T-helper 1 cell treated with Interleukin-12 subunit alpha and Interleukin-12 subunit beta and Interleukin-4 antibody, amounts not matched to agents 30 ng/mL and 1 ng/mL, for 36 hours (primary cell): ENCODE data around the gene DMAC2. TPM values are rescaled to one million over a fixed set of nuclear protein-coding genes. Genes with fewer than 3 reads are reported as not detected.
"Not testable (repeated sequence)": the region's sequence is repeated elsewhere in the genome, so short reads cannot be mapped to it uniquely, and the experiment has no call there.

Source experiments
- intact Hi-C: fragments of 100-400 bp; cut with micrococcal nuclease; formaldehyde crosslinking; loops from one replicate; pipeline ENCODE4 v1.15.1; 2024
- total RNA-seq: library from RNA; stranded (reverse); gene quantifications from 2 replicates; pipeline ENCODE4 v1.2.3, GENCODE V29; 2022

DMAC2 gene
- total RNA-seq, 1 donor from 2014 or later: 42.0 TPM

DNA sequence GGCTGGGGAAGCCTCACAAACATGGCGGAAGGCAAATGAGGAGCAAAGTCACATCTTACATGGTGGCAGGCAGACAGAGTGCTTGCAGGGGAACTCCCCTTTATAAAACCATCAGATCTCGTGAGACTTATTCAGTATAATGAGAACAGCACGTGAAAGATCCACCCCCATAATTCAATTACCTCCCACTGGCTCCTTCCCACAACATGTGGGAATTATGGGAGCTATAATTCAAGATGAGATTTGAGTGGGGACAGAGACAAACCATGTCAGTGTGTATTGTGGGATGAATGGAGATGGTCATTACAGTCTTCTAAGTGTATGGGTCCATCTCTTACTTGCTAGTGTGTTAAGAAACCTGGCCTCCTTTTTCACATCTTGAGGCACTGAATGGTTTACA, 37.7 kb downstream of the DMAC2 start:
- intact Hi-C loops: no loop called here

DNA sequence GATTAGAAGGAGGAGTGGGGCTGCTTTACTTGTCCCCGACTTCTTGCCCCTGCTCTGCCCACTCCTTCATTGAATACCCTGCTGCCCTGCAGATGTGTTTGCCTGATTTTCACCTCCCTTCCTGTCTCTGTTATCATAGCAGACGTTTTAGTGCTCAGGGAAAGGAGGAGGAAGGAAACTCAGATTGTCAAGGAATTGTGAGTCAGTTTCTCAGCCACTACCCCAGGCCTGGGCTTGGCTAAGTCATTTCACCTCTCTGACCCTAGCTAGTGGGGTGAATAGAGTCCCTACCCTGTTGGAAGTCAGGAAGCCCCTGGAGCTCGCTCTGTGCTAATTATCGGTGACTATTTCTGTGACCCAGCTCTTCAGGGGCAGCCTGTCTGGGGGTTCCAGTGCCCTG, 38.2 kb downstream of the DMAC2 start:
- intact Hi-C loops: no loop called here

DNA sequence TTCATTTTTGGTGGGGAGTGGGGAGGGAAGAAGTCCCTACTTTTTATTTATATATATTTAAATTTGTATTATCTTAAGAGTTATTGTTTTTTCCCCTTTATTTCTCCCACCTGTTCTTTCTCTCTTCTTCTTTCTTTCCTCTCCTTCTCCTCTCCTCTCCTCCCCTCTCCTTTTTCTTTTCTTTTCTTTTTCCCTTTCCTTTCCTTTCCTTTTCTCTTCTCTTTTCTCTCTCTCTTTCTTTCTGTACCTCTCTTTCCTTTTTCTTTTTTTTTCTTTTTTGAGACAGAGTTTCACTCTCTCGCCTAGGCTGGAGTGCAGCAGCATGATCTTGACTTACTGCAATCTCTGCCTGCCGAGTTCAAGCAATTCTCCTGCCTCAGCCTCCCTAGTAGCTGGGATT, 40.2 kb downstream of the DMAC2 start:
- intact Hi-C loops: loop anchor here (5.0 kb wide), 2 partner anchors 647 to 827 kb away; partner anchors contain the start of genes ACTMAP and SNRPA

DNA sequence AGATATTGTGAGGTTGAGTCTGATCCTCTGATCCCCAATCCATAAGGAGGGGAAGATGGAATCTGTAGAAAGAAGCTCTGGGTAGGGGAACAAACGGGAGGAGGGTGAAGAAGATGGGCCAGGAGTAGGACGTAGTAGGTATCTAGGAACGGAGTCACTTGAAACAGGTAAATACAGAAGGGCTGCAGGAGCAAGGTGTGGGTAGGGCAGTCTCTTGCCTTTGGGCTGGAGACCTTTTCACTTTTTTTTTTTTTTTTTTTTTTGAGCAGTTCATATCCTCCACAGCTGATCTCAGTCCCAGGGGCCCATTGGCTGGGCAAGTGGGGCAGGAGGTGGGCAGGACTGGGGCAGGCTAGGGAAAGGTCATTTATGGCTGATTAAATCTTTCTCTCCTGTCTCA, 40.6 kb downstream of the DMAC2 start:
- intact Hi-C loops: loop anchor here (5.0 kb wide), 2 partner anchors 647 to 827 kb away; partner anchors contain the start of genes ACTMAP and SNRPA

DNA sequence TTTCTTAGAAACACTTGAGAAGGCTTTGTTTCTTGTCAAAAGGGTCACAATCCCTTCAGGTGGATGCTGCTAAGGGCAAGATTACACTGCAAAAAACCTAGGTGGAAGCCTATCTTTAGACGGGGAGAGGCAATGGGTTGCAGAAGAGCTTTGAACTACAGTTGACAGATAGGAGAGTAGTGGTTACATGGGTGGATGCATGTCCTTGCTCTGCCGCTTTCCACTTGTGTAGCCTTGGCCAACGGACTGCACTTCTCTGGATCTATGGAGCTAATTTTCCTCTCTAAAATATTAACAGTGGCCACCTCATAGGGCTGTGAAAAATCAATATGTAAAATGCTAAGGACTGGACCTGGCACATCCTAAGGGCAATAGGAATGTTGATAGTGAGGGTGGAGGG, 41.1 kb downstream of the DMAC2 start:
- intact Hi-C loops: loop anchor here (5.0 kb wide), 2 partner anchors 646 to 826 kb away; partner anchors contain the start of genes ACTMAP and SNRPA

DNA sequence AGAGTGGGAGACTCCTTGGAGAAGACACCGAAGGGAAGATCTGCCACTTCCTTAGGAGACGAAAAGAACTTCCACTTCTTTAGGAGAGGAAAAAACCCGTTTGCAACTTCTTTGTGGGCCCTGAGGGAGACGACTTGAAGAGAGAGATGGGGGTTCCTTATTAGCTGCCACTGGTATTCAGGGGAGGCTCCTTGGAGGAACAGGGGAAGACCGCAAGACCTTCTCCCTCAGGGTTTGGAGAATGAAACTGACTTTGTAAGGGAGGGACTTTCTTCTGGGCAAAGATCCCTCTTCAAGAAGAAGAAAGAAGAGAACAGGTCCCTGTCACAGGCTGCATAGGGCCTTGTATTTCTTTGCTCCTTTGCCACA, 41.7 kb downstream of the DMAC2 start:
- intact Hi-C loops: loop anchor here (5.0 kb wide), 2 partner anchors 646 to 826 kb away; partner anchors contain the start of genes ACTMAP and SNRPA

DNA sequence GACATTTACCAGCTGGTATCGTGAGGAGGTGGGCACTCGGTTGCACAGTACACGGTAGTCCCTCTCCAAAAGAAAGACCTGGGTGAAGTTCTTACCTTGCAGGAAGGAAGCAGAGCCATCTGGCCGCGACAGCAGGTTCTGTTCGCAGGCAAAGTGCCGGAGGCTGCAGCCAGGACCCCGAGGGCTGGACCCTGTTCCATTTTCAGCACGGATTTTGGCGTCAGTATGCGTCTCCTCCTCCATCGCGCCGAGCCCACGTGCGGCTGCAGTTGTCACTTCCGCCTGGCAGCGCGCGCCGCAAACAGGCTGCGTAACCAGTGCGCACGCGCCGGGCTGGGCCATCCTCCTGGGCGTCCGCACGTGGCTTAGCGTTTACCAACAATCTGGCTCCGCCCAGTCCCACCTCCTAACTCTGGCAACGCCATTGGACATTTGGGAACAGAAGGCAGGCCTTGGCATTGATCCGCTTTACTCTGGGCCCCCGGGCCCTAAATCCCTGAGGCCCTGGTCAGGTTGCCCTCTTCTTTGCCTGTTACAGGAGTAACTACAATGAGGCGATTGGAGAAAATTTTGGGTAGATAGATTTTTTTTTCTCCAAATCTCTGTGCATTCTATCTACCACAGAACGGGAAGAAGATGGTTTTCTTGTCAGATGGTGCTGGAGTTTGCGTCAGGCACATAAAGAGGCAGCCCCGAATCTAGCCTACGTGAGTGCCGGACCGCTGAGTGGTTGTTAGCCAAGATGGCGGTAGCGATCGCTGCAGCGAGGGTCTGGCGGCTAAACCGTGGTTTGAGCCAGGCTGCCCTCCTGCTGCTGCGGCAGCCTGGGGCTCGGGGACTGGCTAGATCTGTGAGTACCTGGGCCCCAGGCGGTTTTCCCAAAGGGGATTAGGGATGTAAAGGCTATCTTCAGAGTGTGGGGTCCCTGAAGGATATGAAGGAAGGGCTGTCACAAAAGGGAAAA, 42.3 kb downstream of the DMAC2 start, which contains the start of the genes BCKDHA and EXOSC5:
Gene BCKDHA, plus strand, starts transcription at position 733 of the 964 bp plus-strand sequence. Its CDS starts 10 bp downstream, at position 743.
Gene EXOSC5, minus strand, starts transcription at position 274 of the 964 bp plus-strand sequence. Its CDS starts 31 bp downstream, at position 243.
- intact Hi-C loops: loop anchor here (1.0 to 5.0 kb wide), 13 partner anchors 33 to 954 kb away; partner anchors contain the start of genes ACTMAP, B9D2, COQ8B and DMAC2

DNA sequence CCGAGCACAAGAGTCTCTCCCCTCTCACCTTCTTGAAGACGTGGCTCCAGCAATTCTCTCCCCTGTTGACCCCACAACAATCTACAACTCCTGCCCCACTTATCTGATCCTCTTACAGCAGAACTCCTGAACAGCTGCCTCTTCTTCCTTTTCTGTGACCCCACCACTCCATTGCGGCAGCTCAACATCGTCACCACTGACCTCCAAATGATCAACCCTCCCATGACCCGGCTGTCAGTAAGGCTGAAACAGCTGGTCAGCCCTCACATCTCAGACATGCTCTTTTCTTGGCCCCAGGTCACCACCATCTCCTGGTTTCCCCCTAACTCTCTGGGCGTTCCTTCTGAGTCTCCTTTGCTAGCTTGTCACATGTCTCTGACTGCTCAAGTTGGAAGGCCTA, 44.4 kb downstream of the DMAC2 start:
- intact Hi-C loops: loop anchor here (5.0 kb wide), 2 partner anchors 643 to 823 kb away; partner anchors contain the start of genes ACTMAP and SNRPA

DNA sequence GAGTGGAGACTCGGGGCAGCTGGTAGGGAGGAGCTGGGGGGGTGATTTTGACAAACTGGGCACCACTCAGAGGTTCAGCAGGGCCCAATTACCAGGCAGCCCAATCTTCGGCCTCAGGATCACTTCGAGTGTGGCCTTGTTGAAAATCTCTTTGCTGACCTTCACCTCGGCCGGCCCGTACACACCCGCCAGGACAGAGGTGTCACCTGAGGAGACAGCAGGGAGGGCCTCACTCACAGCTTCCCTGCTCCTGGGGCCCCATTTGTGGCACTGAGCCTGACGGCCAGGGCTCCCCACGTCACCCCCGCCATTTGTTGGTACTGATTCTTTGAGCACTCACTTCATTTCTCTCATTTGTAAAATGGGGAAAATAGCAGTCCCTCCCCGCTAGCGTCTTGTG, 46.9 kb downstream of the DMAC2 start:
- intact Hi-C loops: no loop called here

DNA sequence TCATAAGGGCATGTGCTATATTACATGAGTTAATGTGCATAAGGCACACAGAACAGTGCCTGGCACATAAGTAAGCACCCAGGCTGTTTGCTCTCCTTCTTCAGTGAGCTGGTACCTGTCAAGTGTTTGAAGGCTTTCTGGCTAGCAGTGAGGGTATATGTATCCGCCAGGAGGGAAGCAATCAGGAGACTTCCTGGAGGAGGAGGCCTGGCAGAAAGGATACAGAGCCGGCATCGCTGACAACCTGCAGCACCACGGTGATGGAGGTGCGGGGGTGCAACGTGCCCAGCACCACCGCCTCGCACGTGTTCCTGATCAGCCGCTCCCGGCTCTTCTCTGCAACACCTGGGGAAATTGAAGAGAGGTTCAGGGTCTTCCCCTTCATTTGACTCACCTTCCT, 48.1 kb downstream of the DMAC2 start:
- intact Hi-C loops: no loop called here

DNA sequence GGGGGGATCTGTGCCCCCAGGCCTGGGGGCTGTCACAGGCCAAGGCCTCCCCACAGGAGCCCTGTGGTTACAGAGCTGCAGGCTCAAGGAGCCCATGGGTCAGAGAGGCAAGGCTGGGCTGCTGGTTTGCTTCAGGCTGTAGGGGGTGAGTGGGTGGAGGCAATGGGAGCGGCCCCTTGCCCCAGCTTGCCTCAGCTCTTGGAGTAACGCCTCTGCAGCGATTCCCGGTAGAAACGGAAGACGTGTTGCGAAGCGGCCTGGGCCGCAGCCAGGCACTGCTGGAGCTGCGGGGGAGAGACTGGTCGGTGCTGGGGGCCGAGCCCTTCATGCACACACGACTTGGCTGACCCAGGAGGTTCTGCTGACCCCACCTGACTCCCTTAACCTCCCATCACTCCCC, 53.3 kb downstream of the DMAC2 start:
- intact Hi-C loops: no loop called here

DNA sequence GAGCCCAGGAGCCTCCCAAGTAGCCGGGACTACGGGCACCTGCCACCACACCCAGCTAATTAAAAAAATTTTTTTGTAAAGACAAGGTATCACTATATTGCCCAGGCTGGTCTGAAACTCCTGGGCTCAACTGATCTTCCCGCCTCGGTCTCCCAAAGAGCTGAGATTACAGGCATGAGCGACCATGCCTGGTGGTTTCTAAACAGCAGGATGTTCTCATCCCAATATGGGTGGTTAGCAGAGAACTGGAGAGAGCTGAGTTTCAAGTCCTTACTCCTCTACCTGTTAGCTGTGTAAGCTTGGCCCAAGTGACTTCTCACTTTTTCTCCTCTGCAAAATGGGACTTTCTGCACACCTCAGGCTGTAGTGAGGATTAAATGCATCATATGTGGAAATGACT, 55.4 kb downstream of the DMAC2 start:
- intact Hi-C loops: no loop called here

DNA sequence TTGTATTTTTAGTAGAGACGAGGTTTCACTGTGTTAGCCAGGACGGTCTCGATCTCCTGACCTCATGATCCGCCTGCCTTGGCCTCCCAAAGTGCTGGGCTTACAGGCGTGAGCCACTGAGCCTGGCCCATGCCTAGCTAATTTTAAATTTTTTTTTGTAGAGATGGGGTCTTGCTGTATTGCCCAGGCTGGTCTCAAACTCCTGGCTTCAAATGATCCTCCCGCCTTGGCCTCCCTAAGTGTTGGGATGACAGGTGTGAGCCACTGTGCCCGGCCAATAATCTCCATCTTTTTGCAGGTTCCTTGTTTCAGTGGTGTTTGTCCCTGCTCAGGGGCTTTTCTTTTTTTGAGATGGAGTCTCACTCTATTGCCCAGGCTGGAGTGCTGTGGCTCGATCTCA, 58.2 kb downstream of the DMAC2 start:
- intact Hi-C loops: not testable (repeated sequence)

Other genes with a start within 250 kb of the DMAC2 start
- gene CYP2S1, start 246.7 kb downstream of the DMAC2 start, total RNA-seq: 0.73 and 2.1 TPM in 2 replicates
- 0.05 and 0.17 TPM in 2 replicates for gene AXL, start 220.7 kb downstream of the DMAC2 start, total RNA-seq
- 297 and 309 TPM in 2 replicates for gene HNRNPUL1, start 175.5 kb downstream of the DMAC2 start, total RNA-seq
- gene CCDC97, start 129.7 kb downstream of the DMAC2 start, total RNA-seq: 62.2 and 65.1 TPM in 2 replicates
- gene TGFB1, start 86.0 kb downstream of the DMAC2 start, total RNA-seq: 157 and 159 TPM in 2 replicates
- gene B9D2, start 75.8 kb downstream of the DMAC2 start, total RNA-seq: 11.1 and 11.8 TPM in 2 replicates
- 3.8 and 4.9 TPM in 2 replicates for gene TMEM91, start 63.4 kb downstream of the DMAC2 start, total RNA-seq
- gene EXOSC5, start 42.6 kb downstream of the DMAC2 start, total RNA-seq: 31.3 and 37.6 TPM in 2 replicates
- gene BCKDHA, start 42.1 kb downstream of the DMAC2 start, total RNA-seq: 13.8 and 18.2 TPM in 2 replicates
- 1.1 and 1.8 TPM in 2 replicates for gene B3GNT8, start 12.5 kb downstream of the DMAC2 start, total RNA-seq
- not detected in 2 replicates for gene ERICH4, start 3.2 kb upstream of the DMAC2 start, total RNA-seq
- gene CEACAM21, start 136.3 kb upstream of the DMAC2 start, total RNA-seq: 45.3 TPM in 2 replicates
- gene CEACAM4, start 187.2 kb upstream of the DMAC2 start, total RNA-seq: not detected in 2 replicates
- not detected in 2 replicates for gene CEACAM7, start 248.4 kb upstream of the DMAC2 start, total RNA-seq